IMR-90 (cell line): ENCODE results near the gene CERS6. TPM values are rescaled to one million over a fixed set of nuclear protein-coding genes. Genes with fewer than 3 reads are reported as not detected.

Source experiments
- ATAC-seq: fragments of 200-7000 bp; cut with Tn5 transposase; 2 replicates; pipeline ENCODE4 v1.9.1; 2020; ENCODE audit warnings: low read depth, mild to moderate bottlenecking, moderate library complexity
- BruUV-seq: library from RNA; stranded (reverse); fragments of 400-500 nt; replicated peaks from 2 replicates; lab custom pipeline; 2021; lab: Mats Ljungman, UMichigan
- CTCF ChIA-PET: fragments of 300-600 bp; formaldehyde crosslinking; extraction: SDS; loops from one replicate; lab custom pipeline; 2021; ENCODE audit warnings: antibody characterized with exemption; lab: Yijun Ruan, JAX
- POLR2A ChIA-PET: fragments of 300-600 bp; sonication (Branson Sonifier 250); formaldehyde crosslinking; loops from one replicate; lab custom pipeline; 2022; ENCODE audit warnings: antibody characterized with exemption; ENCODE audit not compliant: unreplicated experiment; lab: Charles Lee
- DNase-seq: peaks from one replicate; pipeline ENCODE4 v3.0.0; 2013
- H2AFZ ChIP-seq: replicated peaks from 2 replicates; pipeline ENCODE3; 2013; ENCODE audit warnings: low read length, mild to moderate bottlenecking; ENCODE audit not compliant: poor library complexity
- H2AK5ac ChIP-seq: 2 replicates; pipeline ENCODE4 v1.6.1; 2013; ENCODE audit warnings: low read depth, low read length, inconsistent platforms
- H2AK9ac ChIP-seq: replicated peaks from 2 replicates; pipeline ENCODE3; 2013; ENCODE audit warnings: mild to moderate bottlenecking, low read depth, low read length, moderate library complexity; ENCODE audit not compliant: poor library complexity
- H2BK120ac ChIP-seq: 2 replicates; pipeline ENCODE4 v1.6.1; 2013; ENCODE audit warnings: low read depth, low read length, inconsistent platforms
- H2BK15ac ChIP-seq: 3 replicates; pipeline ENCODE4 v1.6.1; 2013; ENCODE audit warnings: low read depth, low read length, inconsistent platforms
- H2BK20ac ChIP-seq: 2 replicates; pipeline ENCODE4 v1.6.1; 2013; ENCODE audit warnings: low read depth, mild to moderate bottlenecking, inconsistent platforms, low read length, moderate library complexity
- H2BK5ac ChIP-seq: 2 replicates; pipeline ENCODE4 v1.6.1; 2013; ENCODE audit warnings: mild to moderate bottlenecking, low read depth, low read length, inconsistent platforms; ENCODE audit not compliant: poor library complexity, severe bottlenecking
- H3K14ac ChIP-seq: replicated peaks from 2 replicates; pipeline ENCODE4 v1.6.1; 2013; ENCODE audit warnings: low read depth, low read length, inconsistent platforms
- H3K18ac ChIP-seq: 2 replicates; pipeline ENCODE4 v1.6.1; 2013; ENCODE audit warnings: low read depth, low read length, control low read depth
- H3K23ac ChIP-seq: 2 replicates; pipeline ENCODE4 v1.6.1; 2013; ENCODE audit warnings: low read depth, low read length, inconsistent platforms
- H3K27ac ChIP-seq: 2 replicates; pipeline ENCODE4 v1.5.1; 2013; ENCODE audit warnings: mild to moderate bottlenecking, control low read depth, low read length; ENCODE audit not compliant: insufficient read depth
- H3K27me3 ChIP-seq: 2 replicates; pipeline ENCODE4 v1.6.1; 2013; ENCODE audit warnings: low read length; ENCODE audit not compliant: control insufficient read depth, insufficient read depth
- H3K36me3 ChIP-seq: 2 replicates; pipeline ENCODE4 v1.6.1; 2013; ENCODE audit warnings: low read length, mixed read lengths; ENCODE audit not compliant: control insufficient read depth, insufficient read depth
- H3K4ac ChIP-seq: 2 replicates; pipeline ENCODE4 v1.6.1; 2013; ENCODE audit warnings: low read depth, low read length, inconsistent platforms
- H3K4me1 ChIP-seq: 2 replicates; pipeline ENCODE4 v1.6.1; 2013; ENCODE audit warnings: low read length, mixed read lengths; ENCODE audit not compliant: control insufficient read depth, insufficient read depth
- H3K4me2 ChIP-seq: 2 replicates; pipeline ENCODE4 v1.6.1; 2013; ENCODE audit warnings: low read depth, mild to moderate bottlenecking, control low read depth, low read length, moderate library complexity
- H3K4me3 ChIP-seq: 2 replicates; pipeline ENCODE4 v1.5.1; 2013; ENCODE audit warnings: low read depth, mild to moderate bottlenecking, control low read depth, low read length, moderate library complexity; ENCODE audit not compliant: insufficient read depth
- H3K56ac ChIP-seq: 2 replicates; pipeline ENCODE4 v1.6.1; 2013; ENCODE audit warnings: low read length, inconsistent platforms; ENCODE audit not compliant: insufficient read depth; ENCODE audit errors: extremely low read depth
- H3K79me1 ChIP-seq, 2 experiments: 2 replicates each; pipeline ENCODE4 v1.6.1; 2013; ENCODE audit warnings: low read length in 2 of 2, inconsistent platforms in 1 of 2, low read depth in 1 of 2
- H3K9ac ChIP-seq: 2 replicates; pipeline ENCODE4 v1.6.1; 2013; ENCODE audit warnings: low read depth, low read length, control low read depth
- H3K9me1 ChIP-seq: 2 replicates; pipeline ENCODE4 v1.6.1; 2013; ENCODE audit warnings: low read length, inconsistent platforms; ENCODE audit not compliant: insufficient read depth
- H3K9me3 ChIP-seq: 2 replicates; pipeline ENCODE4 v1.6.1; 2013; ENCODE audit warnings: low read length; ENCODE audit not compliant: control insufficient read depth, insufficient read depth
- H4K20me1 ChIP-seq: 2 replicates; pipeline ENCODE4 v1.6.1; 2013; ENCODE audit warnings: low read length, inconsistent platforms; ENCODE audit not compliant: insufficient read depth
- H4K5ac ChIP-seq: 2 replicates; pipeline ENCODE4 v1.6.1; 2013; ENCODE audit warnings: mild to moderate bottlenecking, low read depth, low read length, control low read depth
- H4K8ac ChIP-seq, 2 experiments: 2 replicates each; pipeline ENCODE4 v1.6.1; 2013; ENCODE audit warnings: low read depth in 2 of 2, low read length in 2 of 2, control low read depth in 1 of 2, inconsistent platforms in 1 of 2
- H4K91ac ChIP-seq: 2 replicates; pipeline ENCODE4 v1.6.1; 2013; ENCODE audit warnings: low read depth, low read length, inconsistent platforms; ENCODE audit not compliant: insufficient read depth
- BHLHE40 ChIP-seq: fragments of 150-350 bp; IDR thresholded peaks from 2 replicates; pipeline ENCODE4 v1.6.1; 2016; ENCODE audit warnings: mild to moderate bottlenecking, low read depth, low read length
- CEBPB ChIP-seq: IDR thresholded peaks from 2 replicates; pipeline ENCODE4 v1.6.1; 2012; ENCODE audit warnings: low read depth, low read length, improper control_type of control experiment
- FOS ChIP-seq: fragments of 150-350 bp; IDR thresholded peaks from 2 replicates; pipeline ENCODE4 v1.6.1; 2016; ENCODE audit warnings: low read depth, low read length
- MAZ ChIP-seq: IDR thresholded peaks from 2 replicates; pipeline ENCODE4 v1.6.1; 2012; ENCODE audit warnings: low read depth, mild to moderate bottlenecking, low read length, improper control_type of control experiment, moderate library complexity, borderline replicate concordance
- NFE2L2 ChIP-seq: fragments of 150-350 bp; IDR thresholded peaks from 2 replicates; pipeline ENCODE4 v1.6.1; 2016; ENCODE audit warnings: low read depth, mild to moderate bottlenecking, low read length
- RAD21 ChIP-seq: IDR thresholded peaks from 2 replicates; pipeline ENCODE4 v1.6.1; 2012; ENCODE audit warnings: low read length, improper control_type of control experiment
- RCOR1 ChIP-seq: IDR thresholded peaks from 2 replicates; pipeline ENCODE4 v1.6.1; 2012; ENCODE audit warnings: mild to moderate bottlenecking, low read length, improper control_type of control experiment; ENCODE audit not compliant: insufficient replicate concordance
- WGBS, 2 experiments: methylation state at CpG; one replicate each; pipeline versions ENCODE4 v1.1.5 to v1.1.7; 2013; ENCODE audit warnings: missing lambda C conversion rate in 2 of 2; ENCODE audit not compliant: insufficient read length in 1 of 2; ENCODE audit errors: extremely low coverage in 2 of 2; 5-methylcytosine and 5-hydroxymethylcytosine counted together
- dilution Hi-C: fragments of 300-500 bp; cut with HindIII; formaldehyde crosslinking; loops from one replicate; pipeline ENCODE4 v1.14.3; 2018; ENCODE audit warnings: low sequenced_read_pairs; ENCODE audit not compliant: unreplicated experiment
- in situ Hi-C: fragments of 300-500 bp; cut with MboI; formaldehyde crosslinking; loops from 3 replicates; pipeline ENCODE4 v1.14.3; 2019; ENCODE audit warnings: low sequenced_read_pairs, inconsistent platforms, mixed read lengths
- intact Hi-C: fragments of 100-400 bp; cut with micrococcal nuclease; formaldehyde crosslinking; loops from 2 replicates; pipeline ENCODE4 v1.10.0; 2022
- polyA plus RNA-seq, 3 experiments: library from polyadenylated mRNA; depleted of rRNA; stranded (reverse); fragments of >200 nt; gene quantifications; 2 replicates each; pipeline ENCODE4 v1.2.3, GENCODE V29; 2012; ENCODE audit warnings: low replicate concordance in 1 of 3
- total RNA-seq: library from RNA; depleted of rRNA; stranded (reverse); fragments of >200 nt; gene quantifications from 2 replicates; pipeline ENCODE4 v1.2.3, GENCODE V29; 2012
- TF ChIP-seq, protein P1 (sequence below): fragments of 150-350 bp; IDR thresholded peaks from 2 replicates; pipeline ENCODE4 v1.6.1; 2017; ENCODE audit warnings: mild to moderate bottlenecking, antibody characterized with exemption, low read length, low read depth
- TF ChIP-seq, protein P2 (sequence below): conservative IDR thresholded peaks from 2 replicates; pipeline ENCODE4 v1.5.1; 2012; ENCODE audit warnings: mild to moderate bottlenecking, low read depth, low read length, improper control_type of control experiment

Gene CERS6
- total and polyA plus RNA-seq, 2 of the 4 experiments (the other 2 are of a cell fraction): 2.1 to 5.7 TPM

DNA sequence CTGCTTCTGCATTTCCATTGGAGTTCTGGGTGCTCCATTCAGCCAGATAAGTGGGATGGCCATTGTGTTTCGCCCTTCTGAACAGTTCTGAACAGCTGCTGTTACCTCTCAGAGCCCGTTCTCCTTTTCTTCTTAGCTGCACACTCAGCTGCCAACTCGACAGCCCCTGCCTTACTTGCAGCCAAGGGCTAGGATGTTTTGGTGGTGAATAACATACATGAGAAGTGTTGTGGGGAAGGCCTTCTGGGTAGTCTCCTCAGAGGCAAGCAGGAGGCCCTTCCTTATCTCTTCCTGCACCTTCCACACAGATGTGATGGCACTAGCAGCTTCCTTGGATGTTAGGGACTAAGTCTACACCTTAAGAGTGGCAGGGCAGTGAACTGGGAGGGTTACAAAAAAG is 207.9 kb downstream of the CERS6 start:
- BruUV-seq: no TSS peak
- Histone ChIP-seq H3K27ac (no peak overlapping the region), H3K23ac (no peak overlapping the region), H2BK15ac (no peak overlapping the region), H2AK9ac (no peak overlapping the region), H4K91ac (no peak overlapping the region), H3K9me1 (no peaks in the 10 kb centered on the region), H4K20me1 (no peaks in the 10 kb centered on the region), H3K36me3 (no peaks in the 10 kb centered on the region), H3K14ac (no peak overlapping the region), H3K56ac (no peak overlapping the region), H2BK20ac (no peak overlapping the region), H4K8ac (no peak overlapping the region), H3K18ac (0 out of 2 replicates have a peak overlapping the region, but pooled peaks have one; percentile 45), H3K27me3 (no peaks in the 10 kb centered on the region), H2AK5ac (no peak overlapping the region), H3K9me3 (no peaks in the 10 kb centered on the region), H3K4me1 (peaks cover 3% of the 10 kb centered on the region; the same call in 1 of the 2 replicates), H3K4me2 (no peak overlapping the region), H3K9ac (no peak overlapping the region), H2BK120ac (no peak overlapping the region), H3K4ac (no peak overlapping the region), H4K5ac (no peak overlapping the region), H3K79me1 (no peaks in the 10 kb centered on the region), H2BK5ac (no peak overlapping the region), H2AFZ (peak overlapping the region; percentile 26), H3K4me3 (no peak overlapping the region)
- POLR2A ChIA-PET: no interaction called here
- peak; percentile 36; the same call in 1 of the 2 replicates for ATAC-seq
- intact Hi-C loops: no loop called here
- WGBS, 2 experiments: no CpG with 5 or more reads among the region's 3 CpGs
- CTCF ChIA-PET: no interaction called here
- no peak for TF ChIP-seq RCOR1
- TF ChIP-seq RAD21: no peak
- no peak for TF ChIP-seq NFE2L2
- TF ChIP-seq, protein P1, sequence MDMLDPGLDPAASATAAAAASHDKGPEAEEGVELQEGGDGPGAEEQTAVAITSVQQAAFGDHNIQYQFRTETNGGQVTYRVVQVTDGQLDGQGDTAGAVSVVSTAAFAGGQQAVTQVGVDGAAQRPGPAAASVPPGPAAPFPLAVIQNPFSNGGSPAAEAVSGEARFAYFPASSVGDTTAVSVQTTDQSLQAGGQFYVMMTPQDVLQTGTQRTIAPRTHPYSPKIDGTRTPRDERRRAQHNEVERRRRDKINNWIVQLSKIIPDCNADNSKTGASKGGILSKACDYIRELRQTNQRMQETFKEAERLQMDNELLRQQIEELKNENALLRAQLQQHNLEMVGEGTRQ: no peak
- TF ChIP-seq, protein P2, sequence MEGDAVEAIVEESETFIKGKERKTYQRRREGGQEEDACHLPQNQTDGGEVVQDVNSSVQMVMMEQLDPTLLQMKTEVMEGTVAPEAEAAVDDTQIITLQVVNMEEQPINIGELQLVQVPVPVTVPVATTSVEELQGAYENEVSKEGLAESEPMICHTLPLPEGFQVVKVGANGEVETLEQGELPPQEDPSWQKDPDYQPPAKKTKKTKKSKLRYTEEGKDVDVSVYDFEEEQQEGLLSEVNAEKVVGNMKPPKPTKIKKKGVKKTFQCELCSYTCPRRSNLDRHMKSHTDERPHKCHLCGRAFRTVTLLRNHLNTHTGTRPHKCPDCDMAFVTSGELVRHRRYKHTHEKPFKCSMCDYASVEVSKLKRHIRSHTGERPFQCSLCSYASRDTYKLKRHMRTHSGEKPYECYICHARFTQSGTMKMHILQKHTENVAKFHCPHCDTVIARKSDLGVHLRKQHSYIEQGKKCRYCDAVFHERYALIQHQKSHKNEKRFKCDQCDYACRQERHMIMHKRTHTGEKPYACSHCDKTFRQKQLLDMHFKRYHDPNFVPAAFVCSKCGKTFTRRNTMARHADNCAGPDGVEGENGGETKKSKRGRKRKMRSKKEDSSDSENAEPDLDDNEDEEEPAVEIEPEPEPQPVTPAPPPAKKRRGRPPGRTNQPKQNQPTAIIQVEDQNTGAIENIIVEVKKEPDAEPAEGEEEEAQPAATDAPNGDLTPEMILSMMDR: no peak
- no peak for TF ChIP-seq BHLHE40
- TF ChIP-seq MAZ: no peak
- no peak for TF ChIP-seq CEBPB
- TF ChIP-seq FOS: no peak
- DNase-seq: peak; percentile 50
- in situ Hi-C loops: no loop called here
- dilution Hi-C loops: no loop called here
